Osteocyte (in vitro differentiated cells): ENCODE data around the gene ANKRD34C. TPM values are rescaled to one million over a fixed set of nuclear protein-coding genes. Genes with fewer than 3 reads are reported as not detected.

Source experiments
- DNase-seq: peaks from one replicate; pipeline ENCODE4 v3.0.0; 2021; ENCODE audit warnings: mixed read lengths; ENCODE audit not compliant: unreplicated experiment; ENCODE audit errors: extremely low spot score
- H3K27ac Mint-ChIP-seq: one replicate; pipeline ENCODE4 v1.8.0; 2021; ENCODE audit warnings: mild to moderate bottlenecking, mixed read lengths; ENCODE audit not compliant: unreplicated experiment
- H3K27me3 Mint-ChIP-seq: one replicate; pipeline ENCODE4 v1.8.0; 2021; ENCODE audit warnings: mixed read lengths; ENCODE audit not compliant: unreplicated experiment
- H3K36me3 Mint-ChIP-seq: one replicate; pipeline ENCODE4 v1.8.0; 2021; ENCODE audit warnings: mixed read lengths; ENCODE audit not compliant: unreplicated experiment
- H3K4me1 Mint-ChIP-seq: one replicate; pipeline ENCODE4 v1.8.0; 2021; ENCODE audit warnings: mixed read lengths; ENCODE audit not compliant: unreplicated experiment
- H3K4me3 Mint-ChIP-seq: one replicate; pipeline ENCODE4 v1.8.0; 2021; ENCODE audit warnings: mild to moderate bottlenecking, moderate library complexity, mixed read lengths; ENCODE audit not compliant: unreplicated experiment
- H3K9me3 Mint-ChIP-seq: one replicate; pipeline ENCODE4 v1.8.0; 2021; ENCODE audit warnings: mixed read lengths; ENCODE audit not compliant: unreplicated experiment
- CTCF ChIP-seq: fragments of 200-600 bp; sonication (generic); IDR thresholded peaks from 2 replicates; pipeline ENCODE4 v1.5.0; 2021; ENCODE audit warnings: antibody characterized with exemption, mild to moderate bottlenecking, moderate library complexity
- total RNA-seq: library from RNA; stranded (reverse); gene quantifications from 2 replicates; pipeline ENCODE4 v1.2.1, GENCODE V29; 2021

ANKRD34C gene
- total RNA-seq, 1 donor from 2014 or later = 0.08 TPM

GRCh38 chr15:79322945-79323344 lies 40.4 kb downstream of the ANKRD34C start:
- Mint-ChIP-seq H3K4me1 (peaks cover 7% of the 10 kb centered on the region), H3K27me3 (no peaks in the 10 kb centered on the region), H3K27ac (no peak overlapping the region), H3K9me3 (no peaks in the 10 kb centered on the region), H3K4me3 (no peak overlapping the region), H3K36me3 (peaks cover 55% of the 10 kb centered on the region)
- no peak for TF ChIP-seq CTCF
- no peak for DNase-seq

- H3K4me3 Mint-ChIP-seq = no peak overlapping the region
- DNase-seq = no peak
- no peak for TF ChIP-seq CTCF
- H3K4me1 Mint-ChIP-seq = peaks cover 19% of the 10 kb centered on the region
- no peaks in the 10 kb centered on the region for H3K9me3 Mint-ChIP-seq
- peak overlapping the region; percentile 73 for H3K27ac Mint-ChIP-seq
- H3K27me3 Mint-ChIP-seq = no peaks in the 10 kb centered on the region
- peaks cover 16% of the 10 kb centered on the region for H3K36me3 Mint-ChIP-seq
These were observed 46.7 kb downstream of the ANKRD34C start for GRCh38 chr15:79329171-79329611.

Other genes with a start within 250 kb of the ANKRD34C start
- 0.18 and 0.48 TPM in 2 replicates for gene RASGRF1, start 191.9 kb upstream of the ANKRD34C start, total RNA-seq
- 102 and 120 TPM in 2 replicates for gene TMED3, start 28.4 kb downstream of the ANKRD34C start, total RNA-seq
- gene MINAR1, start 149.6 kb downstream of the ANKRD34C start, total RNA-seq = 1.7 and 2.1 TPM in 2 replicates